ENCODE results near the gene CD52. TPM values are rescaled to one million over a fixed set of nuclear protein-coding genes. Genes with fewer than 3 reads are reported as not detected.

The CD52 gene
- total and polyA plus RNA-seq, 2 of the 13 experiments (the other 11 are each of a cell fraction or from before 2014, with no cell fraction given): 0.32 TPM; not detected in 1

DNA sequence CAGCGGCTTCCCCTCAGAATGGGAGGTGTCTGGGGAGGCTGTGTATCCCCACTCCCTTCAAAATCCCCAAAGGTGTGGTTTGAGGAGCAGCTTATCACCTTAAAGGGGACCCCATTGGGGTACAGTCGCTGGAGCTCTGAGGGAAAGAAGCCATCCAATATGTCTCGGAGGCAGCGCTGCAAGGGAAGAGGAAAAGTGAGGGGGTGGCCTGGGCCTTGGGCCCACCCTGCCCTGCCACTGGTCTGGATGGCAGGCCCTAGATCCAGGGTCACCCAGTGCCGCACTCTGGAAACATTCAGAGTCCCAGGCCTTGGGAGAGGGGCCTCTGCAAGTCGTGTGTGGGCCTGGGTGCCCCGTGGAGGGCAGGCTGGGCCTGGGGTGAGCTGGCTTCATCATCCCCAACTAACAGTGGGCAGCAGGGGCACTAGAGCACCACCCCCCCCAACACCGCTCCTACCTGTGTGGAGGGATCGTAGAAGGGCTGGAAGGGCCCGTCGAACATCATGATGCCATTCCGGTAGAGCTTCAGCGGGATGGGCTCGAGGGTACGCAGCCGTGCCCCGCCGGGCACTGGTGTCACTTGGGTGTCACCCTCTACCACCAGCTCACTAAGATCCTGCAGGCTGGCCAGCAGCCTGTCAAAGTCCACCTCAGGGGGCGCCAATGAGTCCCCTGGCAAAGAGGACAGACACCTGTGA lies 32.2 kb upstream of the CD52 start:
- peak; percentile 73 for DNase-seq (ENCODE audit: low spot score)
- ChIA-PET POLR2A (interaction anchor here (1.4 kb wide), 1 partner anchor 79 kb away, joined by 3 read pairs; no protein-coding TSS in a partner anchor), CTCF (ENCODE audit: low intra/inter-chr PET ratio, low total read pairs) (interaction anchor here (0.7 to 3.4 kb wide), 6 partner anchors 8 to 132 kb away, joined by 3 to 51 read pairs (median 22); no protein-coding TSS in a partner anchor)
- peak; percentile 86 for ATAC-seq
- H3K9ac ChIP-seq (ENCODE audit: insufficient read depth, low read depth, low read length): no peak overlapping the region
- H2AFZ ChIP-seq (ENCODE audit: low read length): no peak overlapping the region
- intact Hi-C loops (cut with micrococcal nuclease; ENCODE audit: unreplicated experiment) (loop anchor here (1.0 kb wide), 4 partner anchors 36 to 132 kb away; no protein-coding TSS in a partner anchor), in situ Hi-C loops (cut with HindIII; ENCODE audit: extremely low pct_ligation_motif_present, low pct_unique_long_range_greater_than_20kb) (loop anchor here (5.0 kb wide), 1 partner anchor 77 kb away; no protein-coding TSS in a partner anchor)
- H3K36me3 ChIP-seq (replicated peaks in 1 of 2; ENCODE audit: control insufficient read depth in 1 of 2, insufficient read depth in 2 of 2, low read length in 2 of 2): no peaks in the 10 kb centered on the region; a peak in 1 of 5 replicates
- WGBS (ENCODE audit: low lambda C conversion rate): 77% methylated on average over 4 of the region's 19 CpGs
- no peak overlapping the region for H3K27ac ChIP-seq (ENCODE audit: extremely low read length, insufficient read depth, low read length)
- H3K4me1 ChIP-seq (ENCODE audit: insufficient read depth, low read length): peaks cover 8% of the 10 kb centered on the region
- FAIRE-seq: peak; percentile 52
- no peaks in the 10 kb centered on the region for H3K9me3 ChIP-seq (ENCODE audit: low read length)
- no peak overlapping the region for H3K4me2 ChIP-seq (ENCODE audit: low read depth, low read length)
- no peak overlapping the region for H3K4me3 ChIP-seq (replicated peaks in 1 of 3; ENCODE audit: insufficient read depth in 1 of 3, low read depth in 2 of 3, low read length in 3 of 3)
- no TSS peak for BruUV-seq (replicated peaks)
- H3K27me3 ChIP-seq (ENCODE audit: control insufficient read depth in 1 of 2, insufficient read depth in 2 of 2, low read length in 2 of 2): no peaks in the 10 kb centered on the region
- no peaks in the 10 kb centered on the region for H3K79me2 ChIP-seq (ENCODE audit: insufficient read depth, low read length)
- no peaks in the 10 kb centered on the region for H4K20me1 ChIP-seq (ENCODE audit: insufficient read depth, low read length)
- TF ChIP-seq, protein P1, sequence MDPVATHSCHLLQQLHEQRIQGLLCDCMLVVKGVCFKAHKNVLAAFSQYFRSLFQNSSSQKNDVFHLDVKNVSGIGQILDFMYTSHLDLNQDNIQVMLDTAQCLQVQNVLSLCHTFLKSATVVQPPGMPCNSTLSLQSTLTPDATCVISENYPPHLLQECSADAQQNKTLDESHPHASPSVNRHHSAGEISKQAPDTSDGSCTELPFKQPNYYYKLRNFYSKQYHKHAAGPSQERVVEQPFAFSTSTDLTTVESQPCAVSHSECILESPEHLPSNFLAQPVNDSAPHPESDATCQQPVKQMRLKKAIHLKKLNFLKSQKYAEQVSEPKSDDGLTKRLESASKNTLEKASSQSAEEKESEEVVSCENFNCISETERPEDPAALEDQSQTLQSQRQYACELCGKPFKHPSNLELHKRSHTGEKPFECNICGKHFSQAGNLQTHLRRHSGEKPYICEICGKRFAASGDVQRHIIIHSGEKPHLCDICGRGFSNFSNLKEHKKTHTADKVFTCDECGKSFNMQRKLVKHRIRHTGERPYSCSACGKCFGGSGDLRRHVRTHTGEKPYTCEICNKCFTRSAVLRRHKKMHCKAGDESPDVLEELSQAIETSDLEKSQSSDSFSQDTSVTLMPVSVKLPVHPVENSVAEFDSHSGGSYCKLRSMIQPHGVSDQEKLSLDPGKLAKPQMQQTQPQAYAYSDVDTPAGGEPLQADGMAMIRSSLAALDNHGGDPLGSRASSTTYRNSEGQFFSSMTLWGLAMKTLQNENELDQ (CRISPR knock-in tag; IDR thresholded peaks at IDR 0.05; ENCODE audit: borderline replicate concordance): no peak
- TF ChIP-seq ZNF225 (CRISPR knock-in tag; IDR thresholded peaks at IDR 0.05) (no peak), XRCC5 (optimal IDR thresholded peaks at IDR 0.05; ENCODE audit: low read length) (peak; percentile 85), EP300 (IDR thresholded peaks at IDR 0.05; ENCODE audit: low read depth in 2 of 2, low read length in 2 of 2) (no peak), EP300 (CRISPR knock-in tag; IDR thresholded peaks at IDR 0.05; ENCODE audit: borderline replicate concordance) (no peak), ZFAT (CRISPR knock-in tag; conservative IDR thresholded peaks at IDR 0.05) (no peak), RAD21 (CRISPR knock-in tag; IDR thresholded peaks at IDR 0.05) (peak; percentile 70), STAG1 (CRISPR knock-in tag; IDR thresholded peaks at IDR 0.05) (peak; percentile 61), ZNF33B (CRISPR knock-in tag; IDR thresholded peaks at IDR 0.05) (no peak)
- TF ChIP-seq, protein P2, sequence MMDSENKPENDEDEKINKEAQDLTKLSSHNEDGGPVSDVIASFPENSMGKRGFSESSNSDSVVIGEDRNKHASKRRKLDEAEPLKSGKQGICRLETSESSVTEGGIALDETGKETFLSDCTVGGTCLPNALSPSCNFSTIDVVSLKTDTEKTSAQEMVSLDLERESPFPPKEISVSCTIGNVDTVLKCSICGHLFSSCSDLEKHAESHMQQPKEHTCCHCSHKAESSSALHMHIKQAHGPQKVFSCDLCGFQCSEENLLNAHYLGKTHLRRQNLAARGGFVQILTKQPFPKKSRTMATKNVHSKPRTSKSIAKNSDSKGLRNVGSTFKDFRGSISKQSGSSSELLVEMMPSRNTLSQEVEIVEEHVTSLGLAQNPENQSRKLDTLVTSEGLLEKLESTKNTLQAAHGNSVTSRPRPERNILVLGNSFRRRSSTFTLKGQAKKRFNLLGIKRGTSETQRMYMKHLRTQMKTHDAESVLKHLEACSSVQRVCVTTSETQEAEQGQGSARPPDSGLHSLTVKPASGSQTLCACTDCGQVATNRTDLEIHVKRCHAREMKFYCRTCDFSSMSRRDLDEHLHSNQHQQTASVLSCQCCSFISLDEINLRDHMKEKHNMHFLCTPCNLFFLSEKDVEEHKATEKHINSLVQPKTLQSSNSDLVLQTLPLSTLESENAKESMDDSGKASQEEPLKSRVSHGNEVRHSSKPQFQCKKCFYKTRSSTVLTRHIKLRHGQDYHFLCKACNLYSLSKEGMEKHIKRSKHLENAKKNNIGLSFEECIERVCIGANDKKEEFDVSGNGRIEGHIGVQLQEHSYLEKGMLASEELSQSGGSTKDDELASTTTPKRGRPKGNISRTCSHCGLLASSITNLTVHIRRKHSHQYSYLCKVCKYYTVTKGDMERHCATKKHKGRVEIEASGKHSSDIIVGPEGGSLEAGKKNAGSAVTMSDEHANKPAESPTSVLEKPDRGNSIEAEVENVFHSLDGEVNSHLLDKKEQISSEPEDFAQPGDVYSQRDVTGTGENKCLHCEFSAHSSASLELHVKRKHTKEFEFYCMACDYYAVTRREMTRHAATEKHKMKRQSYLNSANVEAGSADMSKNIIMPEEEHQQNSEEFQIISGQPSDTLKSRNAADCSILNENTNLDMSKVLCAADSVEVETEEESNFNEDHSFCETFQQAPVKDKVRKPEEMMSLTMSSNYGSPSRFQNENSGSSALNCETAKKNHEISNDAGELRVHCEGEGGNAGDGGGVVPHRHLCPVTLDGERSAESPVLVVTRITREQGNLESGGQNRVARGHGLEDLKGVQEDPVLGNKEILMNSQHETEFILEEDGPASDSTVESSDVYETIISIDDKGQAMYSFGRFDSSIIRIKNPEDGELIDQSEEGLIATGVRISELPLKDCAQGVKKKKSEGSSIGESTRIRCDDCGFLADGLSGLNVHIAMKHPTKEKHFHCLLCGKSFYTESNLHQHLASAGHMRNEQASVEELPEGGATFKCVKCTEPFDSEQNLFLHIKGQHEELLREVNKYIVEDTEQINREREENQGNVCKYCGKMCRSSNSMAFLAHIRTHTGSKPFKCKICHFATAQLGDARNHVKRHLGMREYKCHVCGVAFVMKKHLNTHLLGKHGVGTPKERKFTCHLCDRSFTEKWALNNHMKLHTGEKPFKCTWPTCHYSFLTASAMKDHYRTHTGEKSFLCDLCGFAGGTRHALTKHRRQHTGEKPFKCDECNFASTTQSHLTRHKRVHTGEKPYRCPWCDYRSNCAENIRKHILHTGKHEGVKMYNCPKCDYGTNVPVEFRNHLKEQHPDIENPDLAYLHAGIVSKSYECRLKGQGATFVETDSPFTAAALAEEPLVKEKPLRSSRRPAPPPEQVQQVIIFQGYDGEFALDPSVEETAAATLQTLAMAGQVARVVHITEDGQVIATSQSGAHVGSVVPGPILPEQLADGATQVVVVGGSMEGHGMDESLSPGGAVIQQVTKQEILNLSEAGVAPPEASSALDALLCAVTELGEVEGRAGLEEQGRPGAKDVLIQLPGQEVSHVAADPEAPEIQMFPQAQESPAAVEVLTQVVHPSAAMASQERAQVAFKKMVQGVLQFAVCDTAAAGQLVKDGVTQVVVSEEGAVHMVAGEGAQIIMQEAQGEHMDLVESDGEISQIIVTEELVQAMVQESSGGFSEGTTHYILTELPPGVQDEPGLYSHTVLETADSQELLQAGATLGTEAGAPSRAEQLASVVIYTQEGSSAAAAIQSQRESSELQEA (CRISPR knock-in tag; IDR thresholded peaks at IDR 0.05; ENCODE audit: not compliant biosample characterization): peak; percentile 48
- TF ChIP-seq, protein P3, sequence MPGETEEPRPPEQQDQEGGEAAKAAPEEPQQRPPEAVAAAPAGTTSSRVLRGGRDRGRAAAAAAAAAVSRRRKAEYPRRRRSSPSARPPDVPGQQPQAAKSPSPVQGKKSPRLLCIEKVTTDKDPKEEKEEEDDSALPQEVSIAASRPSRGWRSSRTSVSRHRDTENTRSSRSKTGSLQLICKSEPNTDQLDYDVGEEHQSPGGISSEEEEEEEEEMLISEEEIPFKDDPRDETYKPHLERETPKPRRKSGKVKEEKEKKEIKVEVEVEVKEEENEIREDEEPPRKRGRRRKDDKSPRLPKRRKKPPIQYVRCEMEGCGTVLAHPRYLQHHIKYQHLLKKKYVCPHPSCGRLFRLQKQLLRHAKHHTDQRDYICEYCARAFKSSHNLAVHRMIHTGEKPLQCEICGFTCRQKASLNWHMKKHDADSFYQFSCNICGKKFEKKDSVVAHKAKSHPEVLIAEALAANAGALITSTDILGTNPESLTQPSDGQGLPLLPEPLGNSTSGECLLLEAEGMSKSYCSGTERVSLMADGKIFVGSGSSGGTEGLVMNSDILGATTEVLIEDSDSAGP (CRISPR knock-in tag; IDR thresholded peaks at IDR 0.05; ENCODE audit: borderline replicate concordance): peak; percentile 46; the same call in 1 of the 2 replicates

Data from HepG2 (cell line).